Measurements from ENCODE around the gene MTAP. TPM values are rescaled to one million over a fixed set of nuclear protein-coding genes. Genes with fewer than 3 reads are reported as not detected.

MTAP gene
- total and polyA plus RNA-seq, 2 experiments from 2014 or later: 21.5 to 23.0 TPM

DNA sequence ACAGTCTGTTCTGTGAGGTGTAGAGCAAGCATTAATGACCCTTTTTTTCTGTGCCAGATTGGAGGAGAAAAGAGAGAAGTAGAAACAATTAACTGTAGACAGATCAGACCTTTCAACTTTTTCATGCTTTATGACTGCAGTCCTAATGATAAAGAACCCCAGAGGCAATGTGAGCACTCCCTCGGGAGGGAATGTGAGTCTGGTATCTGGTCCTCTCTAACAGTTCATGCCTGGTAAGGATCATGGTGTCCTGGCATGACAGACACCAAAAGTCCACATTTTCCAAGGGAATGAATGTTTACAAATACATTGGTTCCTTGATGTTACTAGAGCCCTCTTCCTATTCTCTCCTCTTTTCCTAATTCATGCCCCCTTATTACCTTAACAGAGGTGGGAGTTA is 70.3 kb downstream of the MTAP start:
- TF ChIP-seq, protein P1, sequence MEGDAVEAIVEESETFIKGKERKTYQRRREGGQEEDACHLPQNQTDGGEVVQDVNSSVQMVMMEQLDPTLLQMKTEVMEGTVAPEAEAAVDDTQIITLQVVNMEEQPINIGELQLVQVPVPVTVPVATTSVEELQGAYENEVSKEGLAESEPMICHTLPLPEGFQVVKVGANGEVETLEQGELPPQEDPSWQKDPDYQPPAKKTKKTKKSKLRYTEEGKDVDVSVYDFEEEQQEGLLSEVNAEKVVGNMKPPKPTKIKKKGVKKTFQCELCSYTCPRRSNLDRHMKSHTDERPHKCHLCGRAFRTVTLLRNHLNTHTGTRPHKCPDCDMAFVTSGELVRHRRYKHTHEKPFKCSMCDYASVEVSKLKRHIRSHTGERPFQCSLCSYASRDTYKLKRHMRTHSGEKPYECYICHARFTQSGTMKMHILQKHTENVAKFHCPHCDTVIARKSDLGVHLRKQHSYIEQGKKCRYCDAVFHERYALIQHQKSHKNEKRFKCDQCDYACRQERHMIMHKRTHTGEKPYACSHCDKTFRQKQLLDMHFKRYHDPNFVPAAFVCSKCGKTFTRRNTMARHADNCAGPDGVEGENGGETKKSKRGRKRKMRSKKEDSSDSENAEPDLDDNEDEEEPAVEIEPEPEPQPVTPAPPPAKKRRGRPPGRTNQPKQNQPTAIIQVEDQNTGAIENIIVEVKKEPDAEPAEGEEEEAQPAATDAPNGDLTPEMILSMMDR (IDR thresholded peaks at IDR 0.05; ENCODE audit: low read depth, low read length): no peak
- Histone ChIP-seq H3K4me1 (ENCODE audit: low read depth) (no peaks in the 10 kb centered on the region), H3K4me3 (no peak overlapping the region), H3K9me3 (ENCODE audit: low read depth) (no peaks in the 10 kb centered on the region), H3K36me3 (no peaks in the 10 kb centered on the region), H3K27me3 (no peaks in the 10 kb centered on the region), H3K27ac (no peak overlapping the region)
- DNase-seq (ENCODE audit: low read depth in 1 of 2, low spot score in 1 of 2): no peak

DNA sequence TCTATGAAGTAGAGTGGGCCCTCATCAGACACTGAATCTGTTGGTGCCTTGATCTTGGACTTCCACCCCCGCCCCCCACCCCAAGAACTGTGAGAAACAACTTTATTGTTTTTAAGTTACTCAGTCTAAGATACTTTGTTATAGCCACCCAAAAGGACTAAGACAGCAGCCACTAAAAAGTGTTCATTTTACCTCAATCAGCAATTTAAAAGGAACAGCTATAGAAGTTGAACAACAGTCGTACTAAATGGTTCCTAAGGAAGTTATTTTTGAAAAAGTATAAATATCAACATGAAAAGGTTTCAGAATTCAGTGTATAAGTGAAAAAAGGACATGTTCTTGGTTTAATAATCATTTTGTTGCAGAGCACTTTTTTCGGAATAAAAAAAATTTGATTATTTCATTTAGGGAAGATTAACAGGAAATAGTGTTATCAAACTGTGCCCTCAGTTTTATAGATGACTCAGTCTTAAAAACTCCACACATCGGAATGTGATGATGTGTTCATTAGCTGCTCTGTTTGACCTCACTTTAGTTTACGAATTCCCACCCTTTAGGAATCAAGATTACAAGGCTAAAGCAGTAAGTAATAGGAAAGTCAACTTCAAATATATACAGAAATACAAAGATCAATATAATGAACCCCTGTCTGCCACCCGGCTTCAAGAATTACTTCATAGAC is 71.2 kb downstream of the MTAP start:
- Histone ChIP-seq H3K4me1 (ENCODE audit: low read depth) (no peaks in the 10 kb centered on the region), H3K9me3 (ENCODE audit: low read depth) (no peaks in the 10 kb centered on the region), H3K27ac (no peak overlapping the region), H3K4me3 (no peak overlapping the region), H3K27me3 (no peaks in the 10 kb centered on the region), H3K36me3 (no peaks in the 10 kb centered on the region)
- peak in 1 of 2 donors; percentile 68 for DNase-seq (ENCODE audit: low read depth in 1 of 2, low spot score in 1 of 2)
- TF ChIP-seq, protein P1 (IDR thresholded peaks at IDR 0.05; ENCODE audit: low read depth, low read length): no peak

GRCh38 chr9:21875893-21876292 is 73.5 kb downstream of the MTAP start:
- H3K4me1 ChIP-seq (ENCODE audit: low read depth): no peaks in the 10 kb centered on the region
- TF ChIP-seq, protein P1 (IDR thresholded peaks at IDR 0.05; ENCODE audit: low read depth, low read length): no peak
- H3K9me3 ChIP-seq (ENCODE audit: low read depth): no peaks in the 10 kb centered on the region
- no peak for DNase-seq (ENCODE audit: low read depth in 1 of 2, low spot score in 1 of 2)
- no peak overlapping the region for H3K27ac ChIP-seq
- H3K36me3 ChIP-seq: no peaks in the 10 kb centered on the region
- H3K27me3 ChIP-seq: no peaks in the 10 kb centered on the region
- no peak overlapping the region for H3K4me3 ChIP-seq

DNA sequence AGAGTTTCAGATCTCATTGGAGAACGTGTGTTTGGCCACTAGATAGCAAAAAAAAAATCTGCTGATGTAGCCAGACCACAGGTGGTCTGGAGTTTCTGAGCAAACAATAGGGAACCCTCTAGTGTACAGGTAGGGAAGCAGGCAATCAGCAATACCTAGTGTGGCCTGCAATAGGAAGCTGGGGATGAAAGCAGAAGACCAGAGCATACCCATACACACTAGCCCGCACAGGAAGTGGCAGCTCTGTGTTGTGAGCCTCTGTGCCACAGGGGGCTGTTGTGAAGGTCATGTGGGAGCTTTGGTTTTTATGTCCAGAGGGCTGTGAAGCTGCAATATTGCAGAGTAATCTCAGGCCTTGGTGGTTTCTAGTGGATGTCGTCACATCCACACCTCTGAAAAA is 81.2 kb downstream of the MTAP start:
- DNase-seq (ENCODE audit: low read depth in 1 of 2, low spot score in 1 of 2): no peak
- TF ChIP-seq, protein P1 (IDR thresholded peaks at IDR 0.05; ENCODE audit: low read depth, low read length): no peak
- H3K9me3 ChIP-seq (ENCODE audit: low read depth): no peaks in the 10 kb centered on the region

DNA sequence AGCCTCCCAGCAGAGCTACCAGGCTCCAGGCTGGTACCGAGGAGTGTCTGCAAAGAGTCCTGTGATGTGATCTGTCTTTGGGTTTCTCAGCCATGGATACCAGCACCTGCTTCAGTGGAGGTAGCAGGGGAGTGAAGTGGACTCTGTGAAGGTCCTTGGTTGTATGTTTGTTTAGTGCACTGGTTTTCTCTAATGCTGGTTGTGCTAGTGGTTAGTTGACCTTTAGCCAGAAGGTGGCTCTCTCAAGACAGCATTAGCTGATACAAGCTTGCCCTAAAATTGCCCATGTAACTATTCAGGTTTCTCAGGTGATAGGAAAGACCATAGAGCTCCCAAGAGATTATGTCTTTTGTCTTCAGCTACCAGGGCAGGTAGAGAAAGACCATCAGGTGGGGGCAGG is 87.2 kb downstream of the MTAP start:
- no peak overlapping the region for H3K4me3 ChIP-seq
- H3K27ac ChIP-seq: no peak overlapping the region
- H3K9me3 ChIP-seq (ENCODE audit: low read depth): no peaks in the 10 kb centered on the region
- TF ChIP-seq, protein P1 (IDR thresholded peaks at IDR 0.05; ENCODE audit: low read depth, low read length): no peak
- no peaks in the 10 kb centered on the region for H3K27me3 ChIP-seq
- H3K4me1 ChIP-seq (ENCODE audit: low read depth): no peaks in the 10 kb centered on the region
- no peak for DNase-seq (ENCODE audit: low read depth in 1 of 2, low spot score in 1 of 2)
- no peaks in the 10 kb centered on the region for H3K36me3 ChIP-seq

More for the DNA sequence above, 81.2 kb downstream of the MTAP start:
- Histone ChIP-seq H3K4me3 (no peak overlapping the region), H3K36me3 (no peaks in the 10 kb centered on the region), H3K27me3 (no peaks in the 10 kb centered on the region), H3K4me1 (ENCODE audit: low read depth) (no peaks in the 10 kb centered on the region), H3K27ac (no peak overlapping the region)
